CD4-positive, alpha-beta T cell treated with Interleukin-15 for 1 hour (primary cell): ENCODE data around the gene SLC25A34.

Experiments
- DNase-seq: peaks from one replicate; pipeline ENCODE4 v3.0.0-alpha.2; 2020

The SLC25A34 gene

DNA sequence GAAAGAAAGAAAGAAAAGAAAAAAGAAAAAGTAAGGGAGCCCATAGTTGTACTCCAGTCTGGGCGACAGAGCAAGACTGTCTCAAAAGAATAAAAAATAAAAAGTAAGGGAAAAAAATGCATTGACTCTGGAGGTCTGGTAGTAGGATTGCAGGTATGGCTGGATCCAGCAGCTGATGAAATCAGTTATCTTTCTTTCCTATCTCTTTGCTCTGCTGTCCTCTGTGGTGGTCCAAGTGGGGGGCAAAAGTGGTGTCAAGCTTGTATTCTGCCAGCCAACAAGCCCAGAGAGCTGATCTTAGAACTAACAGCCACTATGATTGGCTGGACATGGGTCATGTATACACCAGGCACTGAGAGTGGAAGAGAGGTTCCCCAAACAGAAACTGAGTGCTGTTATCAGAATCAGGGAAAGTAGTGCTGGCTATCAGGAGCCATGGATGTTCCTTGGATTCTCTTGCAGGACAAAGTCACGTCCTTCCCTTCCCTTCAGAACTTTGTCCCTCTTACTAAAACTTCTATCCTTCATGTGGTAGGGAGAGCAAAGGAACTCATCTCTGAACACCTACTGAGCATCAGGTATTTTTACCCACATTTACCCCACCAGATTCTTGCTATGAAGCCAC, 19.1 kb downstream of the SLC25A34 start:
- DNase-seq, result no peak

DNA sequence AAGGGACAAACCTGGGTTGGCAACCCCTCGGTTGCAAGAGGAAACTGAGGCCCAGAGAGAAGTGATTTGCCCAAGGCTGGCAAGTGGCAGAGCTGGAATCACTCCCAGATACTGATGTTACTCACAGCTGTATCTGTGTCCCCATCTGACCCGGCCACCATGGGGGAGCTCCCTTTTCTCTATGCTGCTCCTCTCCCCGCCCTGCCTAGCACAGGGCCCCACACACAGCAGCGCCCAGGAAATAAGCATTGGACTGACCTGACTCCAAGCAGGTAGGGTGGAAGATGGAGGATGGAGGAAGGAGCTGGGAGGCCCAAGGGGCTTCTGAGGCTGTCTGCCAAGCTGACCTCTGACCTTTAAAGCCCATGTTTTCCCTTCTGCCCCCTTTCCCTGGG, 19.6 kb downstream of the SLC25A34 start:
- DNase-seq, result no peak

DNA sequence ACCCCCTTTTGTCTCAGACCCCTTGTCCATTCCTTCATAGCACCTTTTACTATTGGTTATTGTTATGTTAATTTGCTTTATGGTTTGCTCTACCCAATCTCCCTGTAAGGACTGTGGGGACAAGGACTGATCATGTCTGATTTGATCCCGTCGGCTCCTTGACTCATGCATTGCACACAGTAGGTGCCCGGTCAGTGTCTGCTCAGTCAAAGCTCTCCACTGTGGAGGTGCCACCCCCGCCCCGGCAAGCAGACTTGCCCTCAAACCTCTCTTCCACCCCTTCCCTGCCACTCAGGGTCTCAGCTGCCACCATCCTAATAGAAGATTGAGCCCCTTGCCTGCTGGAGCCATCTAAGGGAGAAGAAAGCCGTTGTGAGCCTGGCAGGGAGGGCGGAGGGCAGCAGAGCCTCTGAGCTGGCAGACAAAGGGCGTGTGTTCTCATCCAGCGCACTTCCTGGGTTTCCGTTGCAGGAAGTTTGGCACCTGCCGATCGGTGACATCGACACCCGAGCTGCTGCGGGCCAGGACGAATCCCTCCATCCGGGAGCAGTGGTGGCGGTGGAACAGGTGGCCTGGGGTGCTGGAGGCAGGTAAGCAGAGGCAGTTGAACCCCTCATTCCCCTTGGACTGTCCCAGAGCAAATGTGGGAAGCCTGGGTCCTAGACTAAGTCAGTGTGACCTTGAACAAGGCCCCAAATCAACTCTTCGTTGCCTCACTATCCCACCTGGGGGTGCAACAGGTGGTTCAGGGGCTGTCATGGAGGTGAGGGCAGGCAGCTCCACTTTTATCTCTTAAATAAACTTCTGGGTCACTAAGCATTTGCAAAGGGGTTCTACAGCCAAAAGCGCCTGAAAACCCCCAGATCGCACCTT, 20.3 kb downstream of the SLC25A34 start:
- no peak for DNase-seq

DNA sequence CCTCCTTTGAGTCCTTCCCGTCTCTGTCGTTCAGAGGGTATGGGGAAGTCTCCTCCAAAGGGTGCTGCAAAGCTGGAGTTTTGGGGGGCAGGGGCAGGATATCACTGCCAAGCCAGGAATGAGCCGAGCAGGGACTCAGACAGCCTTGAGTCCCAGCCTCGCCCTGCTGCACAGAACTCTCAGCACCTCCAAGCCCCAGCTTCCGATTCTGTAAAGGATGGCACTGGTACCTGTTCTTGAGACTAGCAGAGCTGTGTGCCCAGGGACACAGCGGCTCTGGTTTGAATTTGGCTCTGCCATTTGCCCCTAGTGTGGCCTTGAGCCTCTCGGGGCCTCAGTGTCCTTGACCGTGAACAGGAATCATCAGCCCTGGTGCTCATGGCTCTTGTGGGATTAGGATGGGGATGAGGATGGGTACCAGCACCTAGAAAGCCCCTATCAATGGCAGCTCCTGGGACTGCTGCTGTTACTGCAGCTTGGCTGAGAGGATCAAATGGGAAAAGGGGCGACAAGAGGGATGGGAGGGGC, 21.0 kb downstream of the SLC25A34 start:
- no peak for DNase-seq

DNA sequence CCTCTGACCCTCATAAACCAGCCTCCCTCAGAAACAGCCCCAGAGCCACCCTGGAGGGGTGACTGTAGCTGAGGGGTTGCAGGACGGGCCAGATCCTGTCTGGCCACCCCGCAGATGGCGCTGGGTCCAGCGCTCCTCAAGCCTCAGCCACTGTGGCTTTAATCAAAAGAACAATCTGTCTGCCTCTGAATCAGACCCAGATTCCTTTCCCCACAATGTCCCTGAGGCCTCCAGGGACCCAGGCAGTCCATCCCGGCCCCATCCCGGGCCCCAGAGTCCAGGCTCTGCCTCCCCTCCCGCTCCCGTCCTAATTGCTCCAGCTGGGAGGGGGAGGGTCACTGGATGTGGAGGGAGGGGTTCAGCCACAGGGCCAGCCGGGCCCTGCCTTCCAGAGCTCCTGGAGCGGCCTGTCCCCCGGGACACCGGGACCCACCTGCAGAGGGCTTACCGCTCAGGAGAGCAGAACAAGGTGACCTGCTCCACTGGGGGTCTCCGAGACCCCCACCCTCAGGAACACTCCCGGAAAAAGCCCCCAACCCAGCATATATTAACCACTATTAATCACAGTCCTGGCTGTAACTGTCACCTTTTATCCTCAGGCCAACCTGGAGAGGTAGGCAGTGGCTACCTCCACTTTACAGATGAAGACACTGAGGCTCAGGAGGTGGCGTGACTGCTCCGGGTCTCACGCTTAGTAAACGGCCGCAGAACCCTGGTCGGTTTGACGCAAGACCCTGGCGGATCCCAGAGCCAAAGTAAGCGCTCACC, 21.7 kb downstream of the SLC25A34 start:
- DNase-seq, result no peak

DNA sequence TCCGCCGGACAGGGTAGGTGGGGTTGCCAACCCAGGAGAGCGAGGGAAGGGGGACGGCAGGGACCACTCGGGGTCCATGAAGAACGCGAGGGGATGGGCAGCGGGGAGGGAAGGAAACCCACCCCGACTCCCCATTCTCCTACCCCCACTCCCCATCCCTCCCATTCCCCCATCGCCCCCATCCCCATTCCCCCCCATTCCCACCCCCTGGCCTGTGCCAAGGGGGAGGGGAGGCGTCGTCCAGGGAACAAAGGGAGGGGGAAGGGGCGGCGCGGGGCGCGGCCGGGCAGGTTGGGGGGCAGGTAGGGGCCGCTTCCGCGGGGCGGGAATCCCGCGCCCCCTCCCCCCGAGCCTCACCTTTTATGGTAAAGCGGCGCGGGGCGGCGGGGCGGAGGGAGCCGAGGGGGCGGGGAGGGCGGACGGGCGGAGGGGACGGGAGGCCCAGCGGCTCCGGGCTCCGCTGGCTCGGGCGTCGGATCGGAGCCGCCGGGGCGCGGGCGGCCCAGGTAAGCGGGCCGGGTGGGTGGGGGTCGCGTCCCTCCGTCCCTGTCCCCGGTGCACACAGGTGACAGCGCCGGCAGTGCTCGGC, 22.4 kb downstream of the SLC25A34 start, which contains the start of gene FBLIM1:
FBLIM1 (plus strand) TSS at position 453 of the 589 bp plus-strand sequence. CDS start 6,189 bp downstream, outside the sequence.
- no peak for DNase-seq

DNA sequence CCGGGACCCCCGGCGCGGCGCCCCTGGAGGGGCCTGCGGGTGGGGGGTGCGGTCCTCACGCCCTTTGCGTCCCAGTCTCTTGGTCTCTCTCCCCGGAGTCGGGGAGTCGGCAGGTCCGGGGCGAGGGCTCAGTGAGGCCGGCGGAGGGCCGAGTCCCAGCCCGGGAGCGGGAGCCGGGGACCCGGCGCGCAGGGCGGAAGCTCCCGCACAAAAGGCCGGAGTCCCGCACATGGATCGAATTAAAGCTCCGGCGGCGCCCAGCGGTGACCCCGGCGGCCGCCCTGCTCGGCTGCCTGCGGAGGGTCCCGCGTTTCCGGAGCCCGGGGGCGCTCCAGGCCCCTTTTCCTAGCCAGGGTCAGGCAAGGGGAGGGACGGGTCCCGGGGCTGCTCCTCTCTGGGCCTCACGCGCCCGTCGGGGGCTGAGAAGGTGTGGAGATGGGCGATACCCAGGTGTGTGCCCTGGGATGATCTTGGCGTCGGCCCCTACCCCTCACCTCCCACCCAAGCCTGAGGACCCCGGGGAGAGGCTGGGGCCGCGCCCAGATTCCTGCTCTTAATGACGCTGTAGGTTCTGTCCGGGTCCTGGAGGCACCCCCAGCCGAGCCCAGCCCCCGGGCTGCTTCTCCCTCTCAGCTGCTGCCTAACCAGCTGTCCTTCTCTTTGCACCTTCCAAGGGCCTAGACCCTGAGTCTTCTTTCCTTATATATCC, 23.0 kb downstream of the SLC25A34 start:
- DNase-seq, result no peak

DNA sequence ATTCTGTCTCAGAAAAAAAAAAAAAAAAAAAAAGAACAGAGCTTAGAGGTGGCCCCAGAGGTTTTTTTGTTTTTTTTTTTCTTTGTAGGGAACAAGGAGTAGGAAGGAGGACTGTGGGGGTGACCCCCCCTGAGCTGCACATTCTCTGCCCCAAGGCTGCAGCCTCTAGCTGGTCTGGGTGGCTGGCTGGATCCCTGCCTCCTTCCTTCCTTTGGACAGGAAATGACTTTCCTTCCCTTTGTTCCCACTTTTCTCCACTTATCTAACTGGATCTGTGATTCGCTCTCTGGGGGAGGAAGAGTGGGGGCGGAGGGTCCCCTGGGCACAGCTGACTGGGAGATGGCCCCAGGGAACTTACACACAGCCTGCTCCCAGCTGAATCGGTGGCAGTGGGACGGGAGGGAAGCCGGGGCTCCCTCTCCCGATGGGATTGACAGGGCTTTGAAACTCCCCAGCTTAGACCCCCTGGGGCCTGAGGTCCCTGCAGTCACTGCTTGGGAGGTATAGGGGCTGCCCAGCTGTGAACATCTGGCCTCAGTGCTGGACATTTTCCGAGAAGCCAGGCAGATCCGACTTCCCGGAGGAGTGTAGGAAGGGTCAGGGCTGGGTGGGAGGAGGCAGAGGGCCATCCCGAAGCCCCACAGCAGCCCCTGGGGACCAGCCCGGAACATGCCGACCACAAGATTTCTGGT, 24.6 kb downstream of the SLC25A34 start:
- DNase-seq, result no peak

DNA sequence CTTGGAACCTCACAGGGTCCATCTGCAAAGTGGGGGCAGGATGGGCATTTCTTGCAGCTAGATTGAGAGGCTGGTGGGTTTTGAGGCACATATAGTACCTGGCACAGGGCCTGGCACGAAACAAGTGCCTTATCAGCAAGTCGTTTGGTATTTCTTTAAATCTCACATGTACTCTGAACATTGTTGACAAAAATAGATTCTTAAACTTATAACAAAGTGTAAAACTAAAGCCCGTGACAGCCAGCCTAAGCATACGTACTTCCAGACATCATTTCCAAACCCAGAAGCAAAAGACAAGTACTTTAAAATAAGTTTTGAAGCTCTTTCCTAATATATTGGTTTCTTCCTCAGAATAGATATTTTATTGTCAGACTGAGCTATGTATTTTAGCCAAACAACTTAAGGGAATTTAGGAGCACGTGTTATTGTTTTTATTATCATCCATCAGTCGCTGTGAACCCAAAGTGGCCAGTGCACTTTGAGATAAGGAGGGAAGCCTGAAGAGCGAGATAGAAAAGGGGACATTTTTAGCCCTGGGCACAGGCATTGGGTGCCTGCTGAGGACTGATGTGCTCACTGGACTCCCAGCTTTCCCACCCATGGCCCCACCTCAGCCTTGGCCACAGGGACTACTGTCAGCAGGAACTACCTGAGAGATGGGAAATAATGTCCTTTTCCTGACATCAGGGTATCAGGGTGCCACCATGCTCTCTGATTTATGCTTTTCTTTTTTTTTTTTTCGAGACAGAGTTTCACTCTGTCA, 25.5 kb downstream of the SLC25A34 start:
- DNase-seq, result no peak

DNA sequence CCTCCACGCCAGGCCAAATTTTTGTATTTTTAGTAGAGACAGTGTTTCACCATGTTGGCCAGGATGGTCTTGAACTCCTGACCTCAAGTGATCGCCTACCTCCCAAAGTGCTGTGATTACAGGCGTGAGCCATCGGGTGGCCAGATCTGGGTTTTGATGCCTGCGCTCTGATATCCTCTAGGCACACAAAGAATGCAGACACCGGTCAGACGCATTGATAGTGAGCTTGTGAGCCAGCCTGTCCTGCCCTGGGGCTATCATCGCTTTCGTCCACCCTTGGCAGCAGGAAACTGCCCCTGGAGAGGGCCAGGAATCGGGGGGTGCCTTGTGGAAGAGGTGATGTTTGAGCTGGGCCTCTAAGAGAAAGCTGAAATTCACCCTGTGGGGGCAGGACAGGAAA, 26.5 kb downstream of the SLC25A34 start:
- DNase-seq, result no peak

DNA sequence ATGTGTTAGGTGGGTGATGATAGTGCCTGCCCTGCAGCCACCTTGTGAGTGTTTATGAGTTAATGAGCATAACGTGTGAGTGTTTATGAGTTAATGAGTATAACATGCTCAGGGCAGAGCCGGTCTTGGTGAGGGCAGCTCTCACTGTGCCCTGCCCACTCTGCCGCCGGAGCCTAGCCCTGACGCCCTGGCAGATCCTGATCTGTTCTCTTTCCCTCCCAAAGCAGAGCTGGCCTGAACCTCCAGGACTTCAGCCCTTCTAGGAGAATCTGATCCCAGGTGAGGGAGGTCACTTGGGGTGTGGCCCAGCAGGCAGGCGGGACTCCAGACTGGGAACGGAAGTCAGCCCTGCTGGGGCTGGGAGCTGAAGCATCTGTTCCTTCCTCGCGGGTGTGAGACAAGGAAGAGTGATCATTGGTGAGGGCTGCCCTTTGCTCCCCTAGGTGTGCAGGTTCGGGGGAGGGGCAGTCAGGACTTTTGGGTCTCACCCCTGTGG, 28.3 kb downstream of the SLC25A34 start:
- DNase-seq, result no peak

DNA sequence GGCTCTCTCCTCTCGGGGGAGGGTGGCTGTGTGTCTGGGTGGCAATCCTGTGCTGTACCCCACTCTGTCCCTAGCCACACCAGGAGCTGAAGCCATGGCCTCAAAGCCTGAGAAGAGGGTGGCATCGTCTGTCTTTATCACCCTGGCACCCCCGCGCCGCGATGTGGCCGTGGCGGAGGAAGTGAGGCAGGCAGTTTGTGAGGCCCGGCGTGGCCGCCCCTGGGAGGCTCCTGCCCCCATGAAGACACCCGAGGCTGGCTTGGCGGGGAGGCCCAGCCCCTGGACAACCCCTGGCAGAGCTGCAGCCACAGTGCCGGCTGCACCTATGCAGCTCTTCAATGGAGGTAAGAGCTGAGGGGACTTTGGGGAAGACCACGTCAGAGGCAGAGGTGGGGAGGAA, 28.8 kb downstream of the SLC25A34 start:
- DNase-seq, result no peak

DNA sequence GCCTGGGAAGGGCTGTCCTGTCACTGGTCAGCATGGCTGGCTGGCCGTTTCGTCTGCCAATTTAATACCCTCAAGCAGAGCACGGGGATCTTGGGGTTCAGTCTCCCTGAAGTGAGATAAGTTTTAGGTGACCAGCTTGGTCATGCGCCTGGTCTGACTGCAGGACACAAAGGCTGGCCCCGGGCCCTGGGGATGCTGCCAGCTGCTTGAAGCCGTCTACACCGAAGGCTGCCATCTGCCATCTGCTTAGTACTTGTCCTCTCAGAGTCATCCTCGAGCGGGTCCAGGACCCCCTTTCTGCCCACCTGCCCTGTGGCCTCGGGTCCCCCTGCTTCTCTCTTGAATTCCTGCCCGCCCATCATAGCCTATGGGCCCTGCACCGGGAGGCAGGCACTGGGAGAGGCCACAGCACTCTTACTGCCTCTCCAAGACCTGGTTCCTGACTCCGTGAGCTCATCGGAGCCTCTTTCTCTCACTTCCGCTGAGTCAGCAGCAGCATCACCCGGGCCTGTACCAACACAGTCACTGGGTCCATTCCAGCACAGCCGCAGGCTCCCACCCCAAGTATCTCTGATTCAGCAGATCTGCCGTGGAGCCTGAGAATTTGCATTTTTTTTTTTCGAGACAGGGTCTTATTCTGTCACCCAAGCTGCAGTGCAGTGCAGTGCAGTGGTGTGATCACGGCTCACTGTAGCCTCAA, 29.6 kb downstream of the SLC25A34 start:
- no peak for DNase-seq

DNA sequence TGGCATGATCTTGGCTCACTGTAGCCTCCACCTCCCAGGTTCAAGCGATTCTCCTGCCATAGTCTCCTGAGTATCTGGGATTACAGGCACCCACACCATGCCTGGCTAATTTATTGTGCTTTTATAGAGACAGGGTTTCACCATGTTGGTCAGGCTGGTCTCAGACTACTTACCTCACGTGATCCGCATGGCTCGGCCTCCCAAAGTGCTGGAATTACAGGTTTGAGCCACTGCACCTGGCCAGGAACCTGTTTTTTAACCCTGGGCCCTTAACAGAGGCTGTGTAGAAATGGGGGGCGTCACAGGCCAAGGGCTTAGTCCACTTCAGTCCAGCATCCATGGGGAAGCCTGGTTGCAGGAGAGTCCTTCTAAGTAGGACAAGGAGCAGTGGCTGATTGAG, 31.9 kb downstream of the SLC25A34 start:
- no peak for DNase-seq

DNA sequence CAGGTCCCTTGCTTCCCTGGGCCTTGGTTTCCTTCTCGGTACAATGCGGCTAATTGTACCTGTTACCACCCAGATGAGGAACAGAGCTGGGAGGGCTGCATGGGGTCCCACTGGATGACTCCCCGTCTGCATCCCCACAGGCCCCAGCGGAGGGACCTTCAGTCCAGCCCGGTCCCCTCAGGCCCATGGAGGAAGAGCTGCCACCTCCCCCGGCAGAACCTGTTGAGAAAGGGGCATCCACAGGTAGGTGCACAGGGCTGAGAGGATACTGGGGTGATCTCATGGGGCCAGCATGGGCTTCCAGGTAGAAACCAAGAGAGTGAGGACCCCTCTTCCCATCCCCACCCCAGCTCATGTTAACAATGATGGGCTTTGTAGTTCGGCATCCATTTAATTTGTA, 32.3 kb downstream of the SLC25A34 start:
- no peak for DNase-seq

DNA sequence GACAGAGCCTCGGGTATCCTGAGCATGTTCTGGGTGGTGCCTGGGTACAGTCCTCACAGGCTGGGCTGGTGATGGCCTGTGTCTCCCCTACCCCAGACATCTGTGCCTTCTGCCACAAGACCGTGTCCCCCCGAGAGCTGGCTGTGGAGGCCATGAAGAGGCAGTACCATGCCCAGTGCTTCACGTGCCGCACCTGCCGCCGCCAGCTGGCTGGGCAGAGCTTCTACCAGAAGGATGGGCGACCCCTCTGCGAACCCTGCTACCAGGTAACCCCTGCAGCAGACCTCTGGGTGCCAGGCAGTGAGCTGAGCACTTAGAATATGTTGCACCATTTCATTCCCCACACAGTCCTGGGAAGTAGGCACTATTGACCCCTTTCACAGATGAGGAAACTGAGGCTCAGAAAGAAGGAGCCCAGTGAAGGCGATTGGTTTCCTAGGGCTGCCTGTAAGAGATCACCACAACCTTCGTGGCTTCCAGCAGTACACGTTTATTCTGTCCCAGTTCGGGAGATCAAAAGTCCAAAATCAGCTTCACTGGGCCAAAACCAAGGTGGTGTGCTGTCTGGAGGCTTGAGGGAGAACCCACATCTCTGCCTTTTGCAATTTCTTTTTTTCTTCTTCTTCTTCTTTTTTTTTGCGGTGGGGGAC, 34.4 kb downstream of the SLC25A34 start:
- no peak for DNase-seq

DNA sequence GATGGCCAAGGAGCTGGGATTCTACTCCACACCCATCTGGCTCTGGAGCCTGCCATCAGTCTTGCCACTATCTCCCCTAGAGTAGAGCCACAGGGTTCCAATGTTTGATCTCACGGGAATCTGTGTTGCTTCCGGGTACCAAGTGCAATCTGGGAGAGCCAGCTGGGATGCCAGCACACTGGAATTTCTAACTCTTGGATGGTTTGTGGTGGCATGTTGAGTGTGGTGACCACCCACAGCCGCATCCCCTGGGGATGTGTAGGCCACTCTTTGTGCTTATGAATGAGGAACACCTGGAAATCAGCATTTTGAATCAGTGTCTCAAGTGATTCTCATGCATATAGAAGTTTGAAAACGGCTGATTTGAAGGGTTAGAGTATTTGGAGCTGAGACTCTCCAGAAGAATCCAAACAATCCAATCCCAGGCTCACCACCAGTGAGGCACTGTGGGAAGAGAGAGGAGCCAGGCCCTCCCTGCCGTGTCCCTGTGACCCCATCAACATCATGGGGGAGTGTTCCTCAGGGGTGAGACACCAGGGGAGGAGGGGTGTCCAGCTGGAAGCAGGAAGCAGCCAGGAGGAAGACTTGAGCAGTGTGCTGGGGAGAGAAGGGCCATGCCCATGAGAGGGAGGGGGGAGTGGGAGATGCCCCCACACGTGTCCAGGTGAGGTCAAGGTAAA, 35.9 kb downstream of the SLC25A34 start:
- DNase-seq, result no peak

DNA sequence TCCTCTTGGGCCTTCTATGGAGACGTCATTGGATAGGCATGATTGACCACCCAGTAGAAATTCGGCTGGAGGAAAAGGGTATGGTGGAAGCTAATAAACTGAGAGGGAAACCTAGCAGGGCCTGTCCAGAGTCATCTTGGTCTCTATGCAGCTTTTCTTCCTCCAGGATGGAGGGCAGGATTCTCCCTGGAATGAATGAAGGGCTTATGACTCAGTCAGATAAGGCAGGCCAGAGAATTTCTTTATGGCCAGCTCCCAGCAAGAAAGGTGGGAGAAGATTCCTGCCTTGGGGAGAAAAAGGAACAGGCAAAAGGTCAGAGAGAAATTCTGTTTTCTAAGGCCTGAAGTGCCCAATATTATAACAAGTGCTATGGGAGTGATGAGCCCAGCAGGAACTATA, 39.6 kb downstream of the SLC25A34 start:
- no peak for DNase-seq
